Measurements from ENCODE around the gene CYP2D6.

CYP2D6 gene

DNA sequence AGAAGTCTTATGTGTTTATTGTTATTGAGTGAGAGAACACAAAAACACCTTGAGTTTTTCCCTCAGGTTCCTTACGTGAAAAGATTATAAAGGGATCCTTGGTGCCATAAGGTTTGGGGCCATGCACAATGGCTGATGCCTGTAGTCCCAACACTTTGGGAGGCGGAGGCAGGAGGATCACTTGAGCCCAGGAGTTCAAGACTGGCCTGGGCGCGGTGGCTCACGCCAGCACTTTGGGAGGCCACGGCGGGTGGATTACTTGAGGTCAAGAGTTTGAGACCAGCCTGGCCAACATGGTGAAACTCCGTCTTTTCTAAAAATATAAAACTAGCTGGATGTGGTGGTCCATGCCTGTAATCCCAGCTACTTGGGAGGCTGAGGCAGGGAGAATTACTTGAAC, 45.7 kb downstream of the CYP2D6 start:
- DNase-seq (ENCODE audit: low spot score) = no peak

- DNase-seq (ENCODE audit: low spot score) = no peak
Observed at GRCh38 chr22:42083119-42083518, 47.5 kb downstream of the CYP2D6 start.

- DNase-seq (ENCODE audit: low spot score) = no peak
Observed at GRCh38 chr22:42080287-42080686, 50.3 kb downstream of the CYP2D6 start.

GRCh38 chr22:42079319-42080251, 51.0 kb downstream of the CYP2D6 start, which contains the start of gene SMDT1:
TSS of gene SMDT1 (plus strand) at chr22:42079700. CDS start at chr22:42079769, 69 bp downstream.
- DNase-seq (ENCODE audit: low spot score) = peak; percentile 98

DNA sequence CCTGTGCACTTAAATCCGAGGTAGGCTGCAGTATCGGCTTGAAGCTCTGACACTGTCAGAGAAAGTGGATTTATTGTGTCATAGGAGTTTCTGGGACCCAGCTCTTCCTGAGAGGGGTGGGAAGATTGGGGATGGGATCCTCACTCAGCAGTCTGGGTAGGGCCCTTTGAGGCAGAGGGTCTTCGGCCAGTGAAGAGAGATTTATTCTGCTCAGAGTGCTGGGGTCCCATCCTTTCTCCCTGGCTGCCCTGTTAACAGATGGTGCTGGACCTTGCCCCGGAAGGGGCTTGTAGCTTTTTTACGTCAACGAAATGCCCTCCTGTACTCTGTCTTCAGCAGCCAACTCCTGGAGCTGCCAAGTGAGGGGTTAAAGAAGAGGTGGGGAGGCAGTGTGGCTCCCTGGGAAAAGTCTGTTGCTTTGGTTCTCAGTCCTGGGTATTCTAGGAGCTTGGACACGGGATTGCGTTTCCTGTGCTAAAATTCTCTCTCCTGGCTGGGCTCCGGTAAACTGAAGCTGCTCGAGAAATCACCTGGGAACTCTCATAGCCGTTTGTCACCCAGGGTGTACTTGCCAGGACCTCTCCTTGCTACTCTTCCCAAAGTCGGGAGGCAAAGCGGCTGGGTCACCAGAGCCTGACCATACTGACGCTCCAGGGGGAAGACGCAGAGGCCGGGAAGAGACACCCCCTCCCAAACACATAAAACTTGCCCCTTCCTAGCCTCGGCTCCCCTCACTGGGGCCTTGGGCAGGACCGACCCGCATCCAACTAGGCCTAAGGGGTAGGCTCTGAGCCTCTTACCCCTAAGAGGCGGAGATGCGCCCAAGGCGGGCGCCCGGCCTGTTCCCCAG, 51.9 kb downstream of the CYP2D6 start:
- DNase-seq (ENCODE audit: low spot score) = no peak

- DNase-seq (ENCODE audit: low spot score) = no peak
Observed at GRCh38 chr22:42077486-42078125, 53.0 kb downstream of the CYP2D6 start.

GRCh38 chr22:42076764-42077485, 53.7 kb downstream of the CYP2D6 start:
- DNase-seq (ENCODE audit: low spot score) = no peak
